OCI-LY1 (cell line): Measurements from ENCODE around the gene HYAL2.

Source experiments
- EZH2 ChIP-seq: fragments of 200-600 bp; sonication (generic), shearing (Covaris generic); IDR thresholded peaks from 2 replicates; pipeline ENCODE4 v1.8.0; 2017; ENCODE audit warnings: borderline replicate concordance, mixed run types, mild to moderate bottlenecking, antibody characterized with exemption, low read length, moderate library complexity, mixed read lengths
- TF ChIP-seq, protein P1 (sequence below): fragments of 200-600 bp; sonication (generic), shearing (Covaris generic); IDR thresholded peaks from 2 replicates; pipeline ENCODE4 v1.5.1; 2017; ENCODE audit warnings: mild to moderate bottlenecking, antibody characterized with exemption, low read length, moderate library complexity, mixed read lengths

DNA sequence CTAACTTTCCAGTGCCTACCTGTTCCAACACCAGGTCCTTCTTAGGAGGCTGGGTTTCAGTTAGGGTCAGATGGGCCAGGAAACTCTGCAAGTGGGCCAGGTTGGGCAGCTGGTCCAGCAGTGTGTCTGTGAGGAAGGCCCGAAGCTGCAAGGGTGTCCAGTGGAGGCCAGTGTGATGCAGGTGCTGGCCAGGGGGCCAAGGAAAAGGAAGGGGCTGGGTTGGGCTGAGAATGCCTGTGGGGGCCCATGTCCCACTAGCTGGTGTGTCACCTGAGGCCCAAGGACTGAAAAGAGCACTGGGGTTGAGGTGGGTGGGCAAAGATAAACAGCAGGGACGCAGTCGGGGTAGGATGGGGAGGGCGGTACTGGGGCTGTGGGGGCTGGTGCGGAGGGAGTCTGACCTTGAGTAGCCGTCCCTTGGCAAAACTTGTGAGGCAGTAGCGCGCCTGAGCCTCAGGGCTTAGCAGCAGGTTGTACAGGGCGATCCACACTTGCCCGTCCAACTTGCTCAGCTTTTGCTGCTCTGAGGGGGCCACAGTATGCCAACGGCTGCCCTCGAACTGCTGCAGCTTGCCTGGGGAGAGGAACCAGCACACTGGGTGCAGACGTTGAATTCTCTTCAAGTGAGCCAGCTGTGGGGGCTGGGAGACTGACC is 19.6 kb upstream of the HYAL2 start:
- TF ChIP-seq, protein P1, sequence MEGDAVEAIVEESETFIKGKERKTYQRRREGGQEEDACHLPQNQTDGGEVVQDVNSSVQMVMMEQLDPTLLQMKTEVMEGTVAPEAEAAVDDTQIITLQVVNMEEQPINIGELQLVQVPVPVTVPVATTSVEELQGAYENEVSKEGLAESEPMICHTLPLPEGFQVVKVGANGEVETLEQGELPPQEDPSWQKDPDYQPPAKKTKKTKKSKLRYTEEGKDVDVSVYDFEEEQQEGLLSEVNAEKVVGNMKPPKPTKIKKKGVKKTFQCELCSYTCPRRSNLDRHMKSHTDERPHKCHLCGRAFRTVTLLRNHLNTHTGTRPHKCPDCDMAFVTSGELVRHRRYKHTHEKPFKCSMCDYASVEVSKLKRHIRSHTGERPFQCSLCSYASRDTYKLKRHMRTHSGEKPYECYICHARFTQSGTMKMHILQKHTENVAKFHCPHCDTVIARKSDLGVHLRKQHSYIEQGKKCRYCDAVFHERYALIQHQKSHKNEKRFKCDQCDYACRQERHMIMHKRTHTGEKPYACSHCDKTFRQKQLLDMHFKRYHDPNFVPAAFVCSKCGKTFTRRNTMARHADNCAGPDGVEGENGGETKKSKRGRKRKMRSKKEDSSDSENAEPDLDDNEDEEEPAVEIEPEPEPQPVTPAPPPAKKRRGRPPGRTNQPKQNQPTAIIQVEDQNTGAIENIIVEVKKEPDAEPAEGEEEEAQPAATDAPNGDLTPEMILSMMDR = no peak
- no peak for TF ChIP-seq EZH2
